Mucosa of stomach (tissue), 1 donor: ENCODE data around the gene TTC3.

Experiments used
- H3K27me3 ChIP-seq: one replicate; pipeline ENCODE4 v1.7.0; 2013; ENCODE audit warnings: mild to moderate bottlenecking, low read length; ENCODE audit not compliant: control insufficient read depth, insufficient read depth
- H3K36me3 ChIP-seq: one replicate; pipeline ENCODE4 v1.7.0; 2013; ENCODE audit warnings: low read length; ENCODE audit not compliant: control insufficient read depth, insufficient read depth
- H3K4me1 ChIP-seq: one replicate; pipeline ENCODE4 v1.7.0; 2013; ENCODE audit warnings: mild to moderate bottlenecking, low read length; ENCODE audit not compliant: control insufficient read depth, insufficient read depth
- H3K4me3 ChIP-seq: one replicate; pipeline ENCODE4 v1.7.0; 2013; ENCODE audit warnings: low read length
- H3K9ac ChIP-seq: one replicate; pipeline ENCODE4 v1.7.0; 2013; ENCODE audit warnings: mild to moderate bottlenecking, low read length, moderate library complexity
- H3K9me3 ChIP-seq: one replicate; pipeline ENCODE4 v1.7.0; 2013; ENCODE audit warnings: mild to moderate bottlenecking, low read length, moderate library complexity; ENCODE audit not compliant: control insufficient read depth
- donor health status: Pancreatic carcinoma.

The TTC3 gene

GRCh38 chr21:37237764-37238163, 164.7 kb downstream of the TTC3 start:
- Histone ChIP-seq H3K9me3 (no peaks in the 10 kb centered on the region), H3K27me3 (no peaks in the 10 kb centered on the region), H3K9ac (no peak overlapping the region), H3K4me1 (no peaks in the 10 kb centered on the region), H3K4me3 (no peak overlapping the region), H3K36me3 (peaks cover 4% of the 10 kb centered on the region)

- Histone ChIP-seq H3K36me3 (peaks cover 4% of the 10 kb centered on the region), H3K4me1 (no peaks in the 10 kb centered on the region), H3K9ac (no peak overlapping the region)
These were observed 167.9 kb downstream of the TTC3 start for GRCh38 chr21:37240978-37241377.

GRCh38 chr21:37241426-37241825, 168.4 kb downstream of the TTC3 start:
- peaks cover 4% of the 10 kb centered on the region for H3K36me3 ChIP-seq
- H3K9ac ChIP-seq, result no peak overlapping the region

More at GRCh38 chr21:37240978-37241377, 167.9 kb downstream of the TTC3 start:
- no peaks in the 10 kb centered on the region for H3K27me3 ChIP-seq
- no peaks in the 10 kb centered on the region for H3K9me3 ChIP-seq
- H3K4me3 ChIP-seq, result no peak overlapping the region

GRCh38 chr21:37243961-37244360, 170.9 kb downstream of the TTC3 start:
- no peaks in the 10 kb centered on the region for H3K27me3 ChIP-seq
- peaks cover 4% of the 10 kb centered on the region for H3K36me3 ChIP-seq
- no peak overlapping the region for H3K4me3 ChIP-seq
- H3K4me1 ChIP-seq, result no peaks in the 10 kb centered on the region
- no peak overlapping the region for H3K9ac ChIP-seq
- H3K9me3 ChIP-seq, result no peaks in the 10 kb centered on the region

More at GRCh38 chr21:37241426-37241825, 168.4 kb downstream of the TTC3 start:
- Histone ChIP-seq H3K4me1 (no peaks in the 10 kb centered on the region), H3K27me3 (no peaks in the 10 kb centered on the region), H3K4me3 (no peak overlapping the region), H3K9me3 (no peaks in the 10 kb centered on the region)

- Histone ChIP-seq H3K4me3 (no peak overlapping the region), H3K9me3 (no peaks in the 10 kb centered on the region), H3K36me3 (peaks cover 4% of the 10 kb centered on the region), H3K9ac (no peak overlapping the region), H3K4me1 (no peaks in the 10 kb centered on the region), H3K27me3 (no peaks in the 10 kb centered on the region)
These were observed 171.5 kb downstream of the TTC3 start for GRCh38 chr21:37244501-37245095.

DNA sequence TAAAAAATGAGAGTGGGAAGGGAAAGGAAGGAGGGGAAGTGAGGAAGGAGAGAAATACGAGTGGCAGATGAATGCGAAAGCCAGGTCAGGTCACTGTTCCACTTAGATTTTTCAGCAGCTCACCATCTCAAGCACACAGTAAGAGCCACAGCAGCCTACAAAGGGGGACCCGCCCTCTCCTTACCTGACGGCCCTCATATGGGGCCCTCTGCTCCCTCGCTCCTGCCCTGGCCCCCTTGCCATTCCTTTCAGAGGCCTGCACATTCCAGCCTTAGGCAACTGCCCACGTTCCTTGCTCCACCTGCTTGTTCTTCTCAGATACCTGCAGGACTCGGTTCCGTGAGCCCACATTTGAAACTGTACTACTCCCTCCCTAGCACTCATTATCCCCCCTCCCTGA, 172.1 kb downstream of the TTC3 start:
- H3K9ac ChIP-seq, result no peak overlapping the region
- H3K4me3 ChIP-seq, result no peak overlapping the region
- peaks cover 4% of the 10 kb centered on the region for H3K36me3 ChIP-seq
- no peaks in the 10 kb centered on the region for H3K27me3 ChIP-seq
- H3K9me3 ChIP-seq, result no peaks in the 10 kb centered on the region
- no peaks in the 10 kb centered on the region for H3K4me1 ChIP-seq

GRCh38 chr21:37248298-37248697, 175.2 kb downstream of the TTC3 start:
- Histone ChIP-seq H3K4me3 (no peak overlapping the region), H3K4me1 (no peaks in the 10 kb centered on the region), H3K36me3 (no peaks in the 10 kb centered on the region), H3K9me3 (no peaks in the 10 kb centered on the region), H3K9ac (no peak overlapping the region), H3K27me3 (no peaks in the 10 kb centered on the region)

DNA sequence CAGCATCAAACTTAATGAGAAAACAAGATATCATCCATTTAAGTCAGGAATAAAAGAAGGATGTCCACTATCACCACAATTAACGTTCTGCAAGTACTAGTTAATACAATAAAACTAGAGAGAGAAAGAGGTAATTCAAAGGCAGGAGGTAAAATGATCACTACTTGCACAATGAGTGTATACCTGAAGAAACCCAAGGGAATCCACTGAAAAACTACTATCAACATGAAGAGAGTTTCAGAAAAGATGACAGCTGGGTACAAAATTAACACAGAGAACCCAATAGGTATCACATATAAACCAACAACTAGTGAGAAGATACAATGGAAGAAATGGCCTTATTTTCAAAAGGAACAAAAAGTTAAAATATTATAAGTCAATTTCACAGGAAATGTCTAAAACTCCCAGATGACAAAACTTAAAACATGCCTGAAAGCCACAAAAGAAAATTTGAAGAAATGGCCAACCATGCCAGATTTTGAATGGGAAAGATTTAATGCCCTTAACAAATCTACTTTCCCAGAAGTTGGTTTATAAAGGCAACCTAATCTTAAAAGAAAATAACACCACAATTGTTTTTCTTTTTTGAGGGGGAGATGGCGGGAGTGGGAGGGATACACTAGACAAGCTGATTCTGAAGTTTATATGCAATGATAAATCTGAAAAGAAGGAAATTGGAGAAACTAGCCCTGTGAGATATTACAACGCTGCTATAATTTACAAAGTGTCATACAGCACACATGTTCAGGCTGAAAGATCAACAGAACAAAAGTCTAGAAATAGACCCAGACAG, 176.3 kb downstream of the TTC3 start:
- H3K9ac ChIP-seq, result no peak overlapping the region
- H3K36me3 ChIP-seq, result no peaks in the 10 kb centered on the region
- no peaks in the 10 kb centered on the region for H3K9me3 ChIP-seq
- H3K27me3 ChIP-seq, result no peaks in the 10 kb centered on the region
- no peaks in the 10 kb centered on the region for H3K4me1 ChIP-seq
- H3K4me3 ChIP-seq, result no peak overlapping the region

DNA sequence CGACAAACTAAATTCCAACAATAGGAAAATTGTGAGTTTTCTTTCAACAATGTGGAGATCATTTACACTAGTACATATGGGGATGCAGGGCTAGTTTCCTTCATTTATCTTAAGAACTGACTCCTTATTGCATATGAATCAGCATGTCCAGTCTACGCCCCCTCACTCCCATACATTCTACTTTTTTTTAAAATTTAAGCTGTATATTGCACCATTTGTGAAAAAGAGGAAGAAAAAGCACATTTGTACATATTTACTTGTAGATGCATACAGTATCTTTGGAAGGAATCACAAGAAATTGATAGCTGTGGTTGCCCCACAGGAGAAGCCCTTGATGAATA, 178.2 kb downstream of the TTC3 start:
- Histone ChIP-seq H3K36me3 (no peaks in the 10 kb centered on the region), H3K9ac (no peak overlapping the region), H3K9me3 (no peaks in the 10 kb centered on the region), H3K4me1 (no peaks in the 10 kb centered on the region), H3K27me3 (no peaks in the 10 kb centered on the region), H3K4me3 (no peak overlapping the region)
